GM12864 (cell line): ENCODE measurements around the gene ADIPOR2.
A peak's percentile ranks its signal among the peaks of the same experiment; 100 is the strongest.

Source experiments
- DNase-seq: peaks from one replicate; pipeline ENCODE4 v3.0.0-alpha.2; 2011; ENCODE audit warnings: low read depth
- H3K4me3 ChIP-seq: 2 replicates; pipeline ENCODE4 v1.5.1; 2011; ENCODE audit warnings: mild to moderate bottlenecking, low read depth, low read length, control low read depth
- TF ChIP-seq, protein P1 (sequence below): IDR thresholded peaks from 2 replicates; pipeline ENCODE4 v1.5.1; 2011; ENCODE audit warnings: low read depth, mild to moderate bottlenecking, moderate library complexity, low read length, control low read depth, inconsistent platforms; ENCODE audit errors: missing control alignments

Gene ADIPOR2, protein sequence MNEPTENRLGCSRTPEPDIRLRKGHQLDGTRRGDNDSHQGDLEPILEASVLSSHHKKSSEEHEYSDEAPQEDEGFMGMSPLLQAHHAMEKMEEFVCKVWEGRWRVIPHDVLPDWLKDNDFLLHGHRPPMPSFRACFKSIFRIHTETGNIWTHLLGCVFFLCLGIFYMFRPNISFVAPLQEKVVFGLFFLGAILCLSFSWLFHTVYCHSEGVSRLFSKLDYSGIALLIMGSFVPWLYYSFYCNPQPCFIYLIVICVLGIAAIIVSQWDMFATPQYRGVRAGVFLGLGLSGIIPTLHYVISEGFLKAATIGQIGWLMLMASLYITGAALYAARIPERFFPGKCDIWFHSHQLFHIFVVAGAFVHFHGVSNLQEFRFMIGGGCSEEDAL

DNA sequence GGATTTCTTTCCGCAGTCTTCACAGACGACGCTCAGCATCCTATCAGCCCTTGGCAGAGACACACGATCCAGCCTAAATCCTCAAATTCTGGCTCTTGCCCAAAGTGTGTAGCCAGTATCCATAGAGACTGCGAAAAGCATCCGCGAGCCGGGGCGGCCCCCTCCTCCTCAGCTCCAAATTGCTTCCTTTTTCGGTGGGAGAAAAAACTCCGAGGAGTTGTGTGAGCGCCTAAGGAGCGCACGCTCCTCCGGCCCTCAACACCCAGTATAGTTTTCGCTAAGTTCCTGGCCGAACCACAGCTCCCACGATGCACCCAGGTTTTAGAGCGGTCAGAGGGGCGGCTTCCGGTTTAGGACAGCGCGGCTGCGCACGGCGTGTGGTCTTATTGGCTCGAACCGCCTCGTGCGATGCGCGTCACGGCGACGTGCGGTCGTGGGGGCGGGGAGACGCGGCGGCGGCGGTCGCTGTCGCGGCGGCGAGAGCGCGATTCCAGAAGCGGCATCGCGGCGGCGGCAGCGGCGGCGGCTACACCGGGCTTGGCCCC, at the start of gene ADIPOR2:
Gene ADIPOR2, plus strand, starts transcription at position 493 of the 545 bp plus-strand sequence. CDS start 63,274 bp downstream, outside the sequence.
- TF ChIP-seq, protein P1, sequence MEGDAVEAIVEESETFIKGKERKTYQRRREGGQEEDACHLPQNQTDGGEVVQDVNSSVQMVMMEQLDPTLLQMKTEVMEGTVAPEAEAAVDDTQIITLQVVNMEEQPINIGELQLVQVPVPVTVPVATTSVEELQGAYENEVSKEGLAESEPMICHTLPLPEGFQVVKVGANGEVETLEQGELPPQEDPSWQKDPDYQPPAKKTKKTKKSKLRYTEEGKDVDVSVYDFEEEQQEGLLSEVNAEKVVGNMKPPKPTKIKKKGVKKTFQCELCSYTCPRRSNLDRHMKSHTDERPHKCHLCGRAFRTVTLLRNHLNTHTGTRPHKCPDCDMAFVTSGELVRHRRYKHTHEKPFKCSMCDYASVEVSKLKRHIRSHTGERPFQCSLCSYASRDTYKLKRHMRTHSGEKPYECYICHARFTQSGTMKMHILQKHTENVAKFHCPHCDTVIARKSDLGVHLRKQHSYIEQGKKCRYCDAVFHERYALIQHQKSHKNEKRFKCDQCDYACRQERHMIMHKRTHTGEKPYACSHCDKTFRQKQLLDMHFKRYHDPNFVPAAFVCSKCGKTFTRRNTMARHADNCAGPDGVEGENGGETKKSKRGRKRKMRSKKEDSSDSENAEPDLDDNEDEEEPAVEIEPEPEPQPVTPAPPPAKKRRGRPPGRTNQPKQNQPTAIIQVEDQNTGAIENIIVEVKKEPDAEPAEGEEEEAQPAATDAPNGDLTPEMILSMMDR = no peak
- H3K4me3 ChIP-seq = peak within 1 kb of the TSS; percentile 68
- peak; percentile 93 for DNase-seq

DNA sequence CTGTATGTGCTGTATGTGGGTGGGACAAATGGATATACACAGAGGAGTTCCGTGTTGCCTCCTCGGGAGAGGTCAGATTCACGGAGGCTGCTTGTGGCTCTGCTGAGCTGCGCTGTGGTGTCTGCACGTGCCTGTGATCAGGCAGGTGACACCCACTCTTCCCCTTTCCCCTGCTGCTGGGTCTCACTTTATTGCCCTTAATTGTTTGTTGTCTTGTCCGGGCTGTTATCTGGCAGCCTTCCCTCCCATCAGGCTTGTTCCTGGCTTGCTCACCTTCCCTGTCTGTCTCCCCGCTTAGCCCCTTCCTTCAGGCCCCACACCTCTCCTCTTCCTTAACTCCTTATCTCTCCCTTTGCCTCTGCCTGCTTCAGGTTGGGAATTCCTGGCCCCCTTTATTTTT, 48.4 kb upstream of the ADIPOR2 start:
- no peak for DNase-seq

DNA sequence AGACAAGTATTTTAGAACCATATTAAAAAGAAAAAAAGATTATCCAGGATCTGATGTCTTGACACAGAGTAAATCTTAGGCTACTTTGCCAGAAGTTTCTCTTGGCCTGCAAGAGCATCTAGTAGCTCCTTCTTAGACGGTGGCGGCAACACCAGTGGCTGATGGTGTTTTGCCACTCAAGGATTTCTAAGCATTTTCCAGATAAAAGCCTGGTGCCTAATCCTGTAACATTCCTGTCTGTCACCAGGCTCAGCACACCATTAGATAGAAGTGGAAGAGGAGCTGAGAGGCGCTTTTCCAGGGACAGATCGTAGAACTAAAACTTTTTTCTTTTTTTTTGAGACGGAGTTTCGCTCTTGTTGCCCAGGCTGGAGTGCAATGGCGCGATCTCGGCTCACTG, 47.8 kb upstream of the ADIPOR2 start:
- TF ChIP-seq, protein P1 = no peak
- DNase-seq = no peak
- H3K4me3 ChIP-seq = no peak overlapping the region

More for the DNA sequence above, 48.4 kb upstream of the ADIPOR2 start:
- H3K4me3 ChIP-seq = no peak overlapping the region
- TF ChIP-seq, protein P1 = no peak

DNA sequence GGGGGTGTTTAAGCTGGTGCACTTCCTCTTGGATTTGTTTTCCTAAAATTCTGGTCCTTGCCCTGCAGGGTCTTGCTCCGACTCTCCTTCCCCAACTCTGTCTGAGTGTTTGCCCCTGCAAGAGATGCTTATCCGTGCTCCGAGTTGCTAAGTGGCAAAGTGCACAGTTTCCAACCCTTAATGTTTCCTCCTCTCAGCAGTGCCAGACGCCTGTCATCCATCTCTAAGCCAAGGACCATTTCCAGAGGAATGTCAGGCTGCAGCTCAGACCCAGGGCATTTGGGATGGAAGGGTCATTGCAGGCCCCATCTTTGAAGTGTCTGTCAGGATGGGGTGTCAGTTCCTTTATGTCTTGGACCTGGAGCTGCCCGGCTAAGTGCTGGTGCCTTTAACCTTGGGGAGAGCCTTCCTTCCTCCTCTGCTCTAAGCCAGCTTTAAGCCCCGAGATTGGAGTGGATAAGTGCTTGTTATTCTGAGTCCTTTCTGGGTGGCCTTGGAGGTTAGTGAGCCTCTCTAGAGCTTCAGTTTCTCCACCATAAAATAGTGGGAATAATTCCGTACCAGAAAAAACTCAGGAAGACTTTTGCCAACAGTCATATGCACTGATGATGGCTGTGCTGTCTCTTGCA, 46.9 kb upstream of the ADIPOR2 start:
- no peak overlapping the region for H3K4me3 ChIP-seq
- no peak for DNase-seq
- TF ChIP-seq, protein P1 = no peak

DNA sequence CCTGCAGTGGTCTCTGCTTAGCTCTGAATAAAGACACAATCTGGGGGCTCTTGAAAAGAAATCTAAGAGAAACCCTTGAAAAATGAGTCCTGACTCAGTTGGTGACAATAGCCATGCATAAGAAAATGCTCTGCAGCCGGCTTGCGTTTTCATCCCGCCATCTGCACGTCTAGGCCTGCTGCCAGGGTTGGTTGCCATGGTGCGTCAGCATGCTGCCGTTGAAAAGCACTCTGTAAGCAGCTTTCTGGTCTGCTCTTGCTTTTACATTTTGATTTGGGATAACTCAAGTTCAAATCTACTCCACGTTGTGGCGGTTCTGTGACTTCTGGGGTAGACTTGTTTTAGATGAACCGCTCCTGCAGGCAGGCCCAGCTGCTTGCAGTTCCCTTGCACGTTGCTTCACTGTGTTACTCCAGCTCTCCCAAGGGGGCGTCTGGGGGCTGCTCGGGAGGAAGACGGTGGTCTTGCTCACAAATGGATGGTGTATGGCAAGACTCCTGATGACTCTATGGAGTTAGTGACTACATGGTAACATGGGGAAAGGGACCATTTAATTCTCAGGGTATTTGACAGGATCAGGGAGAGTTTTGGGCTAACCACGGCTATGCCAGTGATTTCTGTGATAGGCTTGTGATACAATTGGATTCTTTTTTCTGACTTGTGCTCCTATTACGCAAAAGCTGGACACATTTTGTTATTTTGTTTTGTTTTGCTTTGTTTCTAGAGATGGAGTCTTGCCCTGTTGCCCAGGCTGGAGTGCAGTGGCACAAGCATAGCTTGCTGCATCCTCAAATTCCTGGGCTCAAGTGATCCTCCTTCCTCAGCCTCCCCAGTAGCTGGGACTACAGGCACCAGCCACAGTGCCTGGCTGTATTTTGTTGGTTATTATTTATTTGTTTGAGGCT, 46.1 kb upstream of the ADIPOR2 start:
- TF ChIP-seq, protein P1 = no peak
- DNase-seq = no peak

DNA sequence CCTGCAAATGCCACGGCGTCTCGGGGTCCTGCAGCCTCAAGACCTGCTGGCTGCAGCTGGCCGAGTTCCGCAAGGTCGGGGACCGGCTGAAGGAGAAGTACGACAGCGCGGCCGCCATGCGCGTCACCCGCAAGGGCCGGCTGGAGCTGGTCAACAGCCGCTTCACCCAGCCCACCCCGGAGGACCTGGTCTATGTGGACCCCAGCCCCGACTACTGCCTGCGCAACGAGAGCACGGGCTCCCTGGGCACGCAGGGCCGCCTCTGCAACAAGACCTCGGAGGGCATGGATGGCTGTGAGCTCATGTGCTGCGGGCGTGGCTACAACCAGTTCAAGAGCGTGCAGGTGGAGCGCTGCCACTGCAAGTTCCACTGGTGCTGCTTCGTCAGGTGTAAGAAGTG, 45.1 kb upstream of the ADIPOR2 start:
- DNase-seq = no peak
- TF ChIP-seq, protein P1 = no peak

More for the DNA sequence above, 46.1 kb upstream of the ADIPOR2 start:
- H3K4me3 ChIP-seq = no peak overlapping the region

More for the DNA sequence above, 45.1 kb upstream of the ADIPOR2 start:
- no peak overlapping the region for H3K4me3 ChIP-seq
